Left ventricle myocardium inferior (tissue), 1 donor: ENCODE data around the gene WDR11. TPM values are rescaled to one million over a fixed set of nuclear protein-coding genes. Genes with fewer than 3 reads are reported as not detected.

Experiments used
- DNase-seq: peaks from one replicate; pipeline ENCODE4 v3.0.0-alpha.2; 2020
- H3K27ac ChIP-seq: fragments of 200-600 bp; replicated peaks from 2 replicates; pipeline ENCODE4 v1.8.0; 2021
- H3K27me3 ChIP-seq: fragments of 200-600 bp; 2 replicates; pipeline ENCODE4 v1.8.0; 2021; ENCODE audit warnings: low read depth
- H3K36me3 ChIP-seq: fragments of 200-600 bp; 2 replicates; pipeline ENCODE4 v1.8.0; 2021
- H3K4me1 ChIP-seq: fragments of 200-600 bp; 2 replicates; pipeline ENCODE4 v1.8.0; 2021
- H3K4me3 ChIP-seq: fragments of 200-600 bp; 2 replicates; pipeline ENCODE4 v1.8.0; 2021; ENCODE audit warnings: mild to moderate bottlenecking, moderate library complexity
- H3K9me3 ChIP-seq: fragments of 200-600 bp; replicated peaks from 2 replicates; pipeline ENCODE4 v1.8.0; 2021
- intact Hi-C: fragments of 100-400 bp; cut with micrococcal nuclease; formaldehyde crosslinking; loops from one replicate; pipeline ENCODE4 v1.11.0; 2022
- total RNA-seq: library from RNA; stranded (reverse); fragmentation: NEBNext Ultra II Directional; extraction: Animal tissue kit (Norgen Biotek cat#: 25700); gene quantifications from one replicate; pipeline ENCODE4 v1.2.1, GENCODE V29; 2021
- TF ChIP-seq, protein P1 (sequence below): fragments of 200-600 bp; IDR thresholded peaks from 2 replicates; pipeline ENCODE4 v1.8.0; 2021; ENCODE audit warnings: antibody characterized with exemption, mild to moderate bottlenecking, borderline replicate concordance
- donor health status: DM: no; HTN: yes; CAD: no; lungs with severe emphysema.

Gene WDR11
- total RNA-seq, 1 donor from 2014 or later = 11.2 TPM

DNA sequence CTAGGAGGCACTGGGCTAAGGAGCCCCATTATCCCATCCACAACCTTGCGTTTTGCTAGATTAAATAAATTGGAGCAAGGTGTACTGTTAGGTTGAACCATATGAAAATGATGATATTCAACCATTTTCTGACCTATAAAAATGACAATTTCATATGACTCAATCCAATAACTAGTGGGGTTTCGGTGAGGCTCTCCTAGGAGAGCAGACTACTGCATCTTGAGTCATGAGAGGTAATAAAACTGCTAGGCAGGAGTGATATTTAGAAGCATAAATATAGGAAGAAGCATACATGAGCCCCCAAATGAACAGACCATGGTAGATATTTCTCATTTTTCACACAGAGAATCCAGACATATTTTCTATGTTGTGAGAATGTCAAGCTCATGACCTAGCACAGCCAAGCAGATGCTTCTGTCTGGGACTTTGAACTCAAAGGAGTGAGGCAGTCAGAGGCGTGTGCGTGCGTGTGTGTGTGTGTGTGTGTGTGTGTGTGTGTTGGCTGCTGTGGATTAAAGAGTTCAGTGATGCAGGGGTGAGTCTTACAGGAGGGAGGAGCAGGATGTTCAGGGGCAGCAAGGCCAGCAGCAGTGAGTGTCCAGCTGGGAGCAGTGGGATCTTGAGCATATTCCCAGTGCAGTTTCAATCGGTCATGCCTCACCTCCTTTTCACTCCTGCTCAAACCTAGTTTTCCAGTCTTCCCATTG is 17.8 kb upstream of the WDR11 start:
- Histone ChIP-seq H3K36me3 (no peaks in the 10 kb centered on the region), H3K27ac (no peak overlapping the region), H3K9me3 (no peaks in the 10 kb centered on the region), H3K27me3 (peaks cover 8% of the 10 kb centered on the region), H3K4me1 (no peaks in the 10 kb centered on the region), H3K4me3 (no peak overlapping the region)
- TF ChIP-seq, protein P1, sequence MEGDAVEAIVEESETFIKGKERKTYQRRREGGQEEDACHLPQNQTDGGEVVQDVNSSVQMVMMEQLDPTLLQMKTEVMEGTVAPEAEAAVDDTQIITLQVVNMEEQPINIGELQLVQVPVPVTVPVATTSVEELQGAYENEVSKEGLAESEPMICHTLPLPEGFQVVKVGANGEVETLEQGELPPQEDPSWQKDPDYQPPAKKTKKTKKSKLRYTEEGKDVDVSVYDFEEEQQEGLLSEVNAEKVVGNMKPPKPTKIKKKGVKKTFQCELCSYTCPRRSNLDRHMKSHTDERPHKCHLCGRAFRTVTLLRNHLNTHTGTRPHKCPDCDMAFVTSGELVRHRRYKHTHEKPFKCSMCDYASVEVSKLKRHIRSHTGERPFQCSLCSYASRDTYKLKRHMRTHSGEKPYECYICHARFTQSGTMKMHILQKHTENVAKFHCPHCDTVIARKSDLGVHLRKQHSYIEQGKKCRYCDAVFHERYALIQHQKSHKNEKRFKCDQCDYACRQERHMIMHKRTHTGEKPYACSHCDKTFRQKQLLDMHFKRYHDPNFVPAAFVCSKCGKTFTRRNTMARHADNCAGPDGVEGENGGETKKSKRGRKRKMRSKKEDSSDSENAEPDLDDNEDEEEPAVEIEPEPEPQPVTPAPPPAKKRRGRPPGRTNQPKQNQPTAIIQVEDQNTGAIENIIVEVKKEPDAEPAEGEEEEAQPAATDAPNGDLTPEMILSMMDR = no peak
- no peak for DNase-seq
- intact Hi-C loops = no loop called here

DNA sequence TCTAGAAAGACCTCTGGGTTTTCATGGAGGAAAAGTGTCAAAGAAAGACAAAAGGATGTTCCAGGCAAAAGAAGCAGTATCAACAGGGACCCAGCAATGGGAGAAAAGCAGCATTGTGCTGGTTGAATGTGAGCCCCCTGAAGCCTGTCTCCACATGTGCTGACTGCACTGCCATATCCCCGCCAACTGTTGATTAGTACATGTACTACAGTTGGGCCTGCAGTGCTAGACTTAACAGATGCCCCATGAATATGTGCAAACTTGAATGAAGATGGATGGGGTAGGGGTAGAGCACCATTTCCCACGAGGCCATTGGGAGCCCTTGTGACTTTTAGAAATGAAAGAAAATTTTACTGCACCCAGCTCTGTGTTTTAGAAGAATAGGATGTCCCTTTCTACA is 15.6 kb upstream of the WDR11 start:
- H3K4me1 ChIP-seq = no peaks in the 10 kb centered on the region
- H3K9me3 ChIP-seq = no peaks in the 10 kb centered on the region
- intact Hi-C loops = no loop called here
- no peaks in the 10 kb centered on the region for H3K36me3 ChIP-seq
- no peak overlapping the region for H3K4me3 ChIP-seq
- no peak for DNase-seq
- TF ChIP-seq, protein P1 = no peak
- H3K27ac ChIP-seq = no peak overlapping the region
- peaks cover 8% of the 10 kb centered on the region for H3K27me3 ChIP-seq

DNA sequence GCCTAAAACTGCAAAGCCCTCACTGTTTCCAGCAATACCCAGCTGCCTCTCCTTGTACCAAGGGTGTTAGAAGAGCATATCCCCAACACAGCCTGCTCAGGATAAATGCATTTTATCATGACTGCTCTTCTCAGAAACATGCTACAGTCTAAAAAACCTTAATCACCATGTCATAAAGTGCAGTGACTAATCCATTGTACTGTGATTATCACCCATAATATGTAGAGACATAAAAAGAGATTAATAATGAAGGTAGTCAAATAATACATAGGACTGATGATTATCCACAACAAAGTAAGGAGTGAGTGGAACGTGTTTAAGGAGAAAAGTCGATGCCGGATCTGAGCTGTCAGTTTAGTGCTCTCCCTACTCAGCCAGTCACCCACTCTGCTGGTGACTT is 12.2 kb upstream of the WDR11 start:
- Histone ChIP-seq H3K4me3 (no peak overlapping the region), H3K27ac (no peak overlapping the region), H3K4me1 (no peaks in the 10 kb centered on the region), H3K36me3 (no peaks in the 10 kb centered on the region), H3K27me3 (peaks cover 2% of the 10 kb centered on the region), H3K9me3 (no peaks in the 10 kb centered on the region)
- no peak for DNase-seq
- intact Hi-C loops = no loop called here
- TF ChIP-seq, protein P1 = no peak

DNA sequence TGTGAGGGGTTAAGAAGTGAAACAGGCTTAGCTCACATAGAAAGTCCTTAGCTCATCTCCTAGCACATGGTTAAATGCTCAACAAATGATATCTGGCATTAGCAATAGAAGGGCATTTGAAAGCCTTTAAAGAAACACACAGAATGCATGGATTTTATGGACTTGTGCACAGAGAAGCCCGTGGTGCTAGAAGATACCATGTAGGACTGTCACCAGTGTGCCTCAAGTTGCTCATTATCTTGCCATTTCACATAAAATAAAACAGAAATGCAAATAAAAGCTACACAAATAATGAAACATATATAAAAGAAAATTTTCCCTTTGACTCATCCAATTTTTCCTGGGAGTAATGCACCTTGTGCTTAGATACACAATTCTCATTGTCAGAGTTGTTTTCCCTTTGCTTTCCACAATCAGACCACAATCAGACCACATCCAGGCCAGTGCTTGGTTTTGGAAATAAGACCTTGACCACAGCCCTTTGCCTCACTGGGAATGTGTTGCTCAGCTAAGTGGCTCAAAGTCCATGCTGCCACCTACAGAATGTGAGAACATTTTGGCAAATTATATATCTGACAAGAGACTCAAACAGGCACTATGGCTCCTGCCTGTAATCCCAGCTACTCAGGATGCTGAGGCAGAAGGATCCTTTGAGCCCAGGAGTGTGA is 9.5 kb upstream of the WDR11 start:
- H3K27me3 ChIP-seq = no peaks in the 10 kb centered on the region
- H3K4me3 ChIP-seq = no peak overlapping the region
- no peaks in the 10 kb centered on the region for H3K36me3 ChIP-seq
- intact Hi-C loops = no loop called here
- DNase-seq = no peak
- H3K9me3 ChIP-seq = no peaks in the 10 kb centered on the region
- TF ChIP-seq, protein P1 = no peak
- no peaks in the 10 kb centered on the region for H3K4me1 ChIP-seq
- H3K27ac ChIP-seq = no peak overlapping the region

DNA sequence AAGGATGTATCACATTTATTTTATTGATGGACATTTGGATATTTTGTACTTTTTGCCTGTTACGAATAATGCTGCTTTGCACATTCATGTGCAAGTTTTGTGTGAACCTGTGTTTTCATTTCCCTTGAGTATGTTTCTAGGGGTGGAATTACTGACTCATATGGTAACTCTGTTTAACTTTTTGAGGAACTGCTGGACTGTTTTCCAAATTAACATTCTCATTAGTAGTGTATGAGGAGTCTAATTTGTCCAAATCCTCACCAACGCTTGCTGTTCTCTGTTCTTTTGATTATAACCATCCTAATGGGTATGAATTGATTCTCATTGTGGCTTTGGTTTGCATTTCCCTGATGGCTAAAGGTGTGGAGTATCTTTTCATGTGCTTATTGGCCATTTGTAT is 3.2 kb downstream of the WDR11 start:
- H3K27ac ChIP-seq = no peak overlapping the region

More for the DNA sequence above, 3.2 kb downstream of the WDR11 start:
- no peaks in the 10 kb centered on the region for H3K27me3 ChIP-seq
- H3K9me3 ChIP-seq = peaks cover 11% of the 10 kb centered on the region
- TF ChIP-seq, protein P1 = no peak
- DNase-seq = no peak
- no peak overlapping the region for H3K4me3 ChIP-seq
- peaks cover 47% of the 10 kb centered on the region for H3K36me3 ChIP-seq
- intact Hi-C loops = no loop called here
- H3K4me1 ChIP-seq = peaks cover 35% of the 10 kb centered on the region
